HG03342 (cell line): ENCODE measurements around the gene CHRNA4.

ENCODE experiments used
- ATAC-seq: cut with Tn5 transposase; IDR thresholded peaks from one replicate; pipeline ENCODE4 v1.9.1; 2021; ENCODE audit warnings: mild to moderate bottlenecking, moderate library complexity; ENCODE audit not compliant: unreplicated experiment

CHRNA4 gene

DNA sequence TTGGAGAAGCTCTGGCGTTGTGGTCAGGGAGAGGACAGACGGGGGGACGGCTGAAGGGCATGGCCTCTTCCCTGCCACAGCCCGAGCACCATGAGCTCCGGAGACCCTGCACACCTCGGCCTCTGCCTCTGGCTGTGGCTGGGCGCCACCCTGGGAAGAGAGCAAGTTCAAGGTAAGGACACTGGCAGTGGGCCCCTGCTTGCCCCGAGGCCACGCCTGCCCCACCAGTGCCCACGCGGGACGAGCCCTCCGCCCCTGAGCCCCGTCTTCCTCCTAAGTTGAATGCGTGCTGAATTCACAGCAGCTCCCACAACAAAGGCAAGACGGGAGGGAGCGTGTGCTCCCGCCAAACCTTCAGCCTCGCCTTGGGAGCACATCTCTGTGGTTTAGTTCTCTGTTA, 66.1 kb downstream of the CHRNA4 start:
- no peak for ATAC-seq

DNA sequence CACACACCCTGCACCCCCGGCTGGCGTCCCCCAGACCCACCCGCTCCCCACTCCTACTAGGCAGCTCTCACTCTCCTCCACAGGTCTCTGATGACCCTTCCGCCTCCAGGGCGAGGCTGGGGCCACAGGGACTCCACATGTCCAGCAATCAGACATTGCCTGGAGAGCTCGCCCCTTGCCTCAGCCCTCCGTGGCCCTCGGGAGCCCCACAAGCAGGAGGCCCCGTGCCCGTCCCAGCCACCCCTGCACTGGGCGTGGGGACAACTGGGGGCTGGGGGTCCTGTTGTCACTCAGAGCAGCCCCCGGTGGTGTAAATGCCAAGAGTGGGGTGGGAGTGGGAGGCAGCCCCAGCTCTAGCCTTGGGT, 66.6 kb downstream of the CHRNA4 start:
- no peak for ATAC-seq

- no peak for ATAC-seq
These were observed 67.1 kb downstream of the CHRNA4 start for GRCh38 chr20:63293871-63294535.

DNA sequence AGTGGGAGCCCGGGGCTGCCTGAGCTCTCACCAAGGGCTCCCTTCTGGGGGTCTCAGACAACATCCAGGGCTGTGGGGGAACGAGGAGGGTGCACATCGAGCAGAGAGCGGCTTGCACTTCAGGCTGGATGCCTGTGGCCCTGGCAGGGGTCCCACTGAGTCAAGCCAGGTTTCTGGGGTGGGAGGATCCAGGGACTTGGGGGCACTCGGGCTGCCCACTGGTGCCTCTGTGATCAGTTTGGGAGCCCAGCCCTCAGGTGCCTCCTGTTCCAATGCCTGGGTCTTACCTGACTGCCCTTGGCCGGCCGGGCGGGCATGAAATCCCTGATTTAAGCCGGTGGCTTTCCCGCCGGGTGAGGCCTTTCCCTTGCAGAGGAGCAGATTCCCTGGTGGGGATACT, 67.7 kb downstream of the CHRNA4 start:
- no peak for ATAC-seq
